Activated CD4-positive, alpha-beta memory T cell treated with anti-CD3 and anti-CD28 coated beads for 36 hours (primary cell): ENCODE results near the gene ZSWIM8. TPM values are rescaled to one million over a fixed set of nuclear protein-coding genes. Genes with fewer than 3 reads are reported as not detected.

Experiments used
- CTCF ChIA-PET: fragments of 350-600 bp; sonication (Branson Sonifier 250); formaldehyde crosslinking; loops from one replicate; lab custom pipeline; 2021; ENCODE audit warnings: antibody characterized with exemption, inconsistent platforms; lab: Charles Lee
- POLR2A ChIA-PET: fragments of 350-600 bp; sonication (Branson Sonifier 250); formaldehyde crosslinking; loops from one replicate; lab custom pipeline; 2021; ENCODE audit warnings: antibody characterized with exemption; lab: Charles Lee
- DNase-seq: peaks from one replicate; pipeline ENCODE4 v3.0.0-alpha.2; 2020
- H3K27ac Mint-ChIP-seq: one replicate; pipeline ENCODE4 v1.8.0; 2021; ENCODE audit warnings: mixed read lengths
- H3K27me3 Mint-ChIP-seq: one replicate; pipeline ENCODE4 v1.8.0; 2021; ENCODE audit warnings: mixed read lengths
- H3K36me3 Mint-ChIP-seq: one replicate; pipeline ENCODE4 v1.8.0; 2021; ENCODE audit warnings: mixed read lengths
- H3K4me1 Mint-ChIP-seq: one replicate; pipeline ENCODE4 v1.8.0; 2021; ENCODE audit warnings: low read depth, mixed read lengths
- H3K4me3 Mint-ChIP-seq: one replicate; pipeline ENCODE4 v1.8.0; 2021; ENCODE audit warnings: mild to moderate bottlenecking, mixed read lengths
- H3K9me3 Mint-ChIP-seq: one replicate; pipeline ENCODE4 v1.8.0; 2021; ENCODE audit warnings: mixed read lengths
- intact Hi-C: fragments of 100-400 bp; cut with micrococcal nuclease; formaldehyde crosslinking; loops from one replicate; pipeline ENCODE4 v1.15.1; 2023
- total RNA-seq, 2 experiments: library from RNA; stranded (reverse); gene quantifications; one replicate each; pipeline ENCODE4 v1.2.3, GENCODE V29; 2021

Gene ZSWIM8
- total RNA-seq, 2 experiments from 2014 or later, result 45.1 to 46.2 TPM

DNA sequence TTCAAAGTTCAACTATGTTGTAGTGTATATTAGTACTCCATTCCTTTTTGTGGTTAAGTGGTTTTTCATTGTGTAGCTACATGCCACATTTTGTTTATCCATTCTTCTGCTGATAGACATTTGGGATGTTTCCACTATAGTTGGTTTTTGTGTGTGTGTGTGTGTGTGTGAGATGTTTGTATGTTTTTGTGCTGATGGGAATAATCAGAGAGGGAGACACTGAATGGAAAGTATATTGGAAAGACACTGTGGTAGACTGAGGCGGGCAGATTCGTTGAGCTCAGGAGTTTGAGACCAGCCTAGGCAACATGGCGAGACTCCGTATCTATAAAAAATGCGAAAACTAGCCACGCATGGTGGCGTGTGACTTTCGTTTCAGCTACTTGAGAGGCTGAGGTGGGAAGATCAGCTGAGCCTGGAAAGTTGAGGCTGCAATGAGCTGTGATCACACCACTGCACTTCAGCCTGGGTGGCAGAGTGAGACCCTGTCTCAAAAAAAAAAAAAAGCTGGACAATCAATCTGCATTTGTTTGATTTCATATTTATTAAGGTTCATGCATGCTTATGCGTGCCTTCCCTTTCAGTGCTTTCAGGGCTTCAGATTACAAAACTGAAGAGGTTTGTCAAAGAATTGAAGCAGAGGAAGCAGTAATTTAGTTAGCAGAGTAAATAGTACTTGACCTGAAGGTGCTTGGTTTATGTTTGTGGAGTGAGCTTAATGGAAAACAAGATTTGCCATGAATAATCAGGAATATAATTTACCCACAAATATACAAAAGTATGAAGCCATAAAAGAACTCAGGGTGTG, 26.5 kb upstream of the ZSWIM8 start:
- POLR2A ChIA-PET, result interaction anchor here (0.8 to 3.0 kb wide), 8 partner anchors 10 to 234 kb away, joined by 3 to 15 read pairs (median 4); partner anchors contain the start of genes CHCHD1 and SEC24C
- intact Hi-C loops, result loop anchor here (1.0 kb wide), 1 partner anchor 29 kb away; no protein-coding TSS in a partner anchor

DNA sequence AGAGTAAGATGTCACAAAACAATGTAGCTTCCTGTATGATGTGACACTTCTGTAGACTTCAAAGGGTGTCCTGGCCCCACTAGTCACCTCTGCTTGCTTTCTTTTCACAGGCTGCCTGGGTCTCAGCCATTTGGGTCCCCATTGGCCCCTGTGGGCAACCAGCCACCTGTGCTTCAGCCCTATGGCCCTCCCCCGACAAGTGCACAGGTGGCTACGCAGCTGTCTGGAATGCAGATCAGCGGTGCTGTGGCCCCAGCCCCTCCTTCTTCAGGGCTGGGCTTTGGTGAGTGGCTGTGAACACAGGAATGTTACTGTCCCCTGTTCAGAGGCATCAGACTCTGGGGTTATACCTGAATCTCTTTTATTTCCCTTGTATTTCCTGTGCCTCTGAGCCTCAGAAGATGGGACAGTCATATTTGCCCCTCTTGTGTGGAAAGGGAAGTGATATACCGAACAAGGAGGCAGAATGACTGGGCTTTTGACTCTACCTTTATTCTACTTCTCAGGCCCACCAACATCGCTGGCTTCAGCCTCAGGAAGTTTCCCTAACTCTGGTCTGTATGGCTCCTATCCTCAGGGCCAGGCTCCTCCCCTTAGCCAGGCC, 25.8 kb upstream of the ZSWIM8 start:
- Mint-ChIP-seq H3K27ac (peak overlapping the region; percentile 82), H3K4me1 (peaks cover 65% of the 10 kb centered on the region), H3K9me3 (no peaks in the 10 kb centered on the region), H3K4me3 (no peak overlapping the region), H3K27me3 (no peaks in the 10 kb centered on the region), H3K36me3 (peaks cover 46% of the 10 kb centered on the region)
- CTCF ChIA-PET, result interaction anchor here (2.4 kb wide), 1 partner anchor 10 kb away, joined by 15 read pairs; no protein-coding TSS in a partner anchor
- intact Hi-C loops, result loop anchor here (1.0 kb wide), 1 partner anchor 29 kb away; no protein-coding TSS in a partner anchor
- peak; percentile 67 for DNase-seq
- POLR2A ChIA-PET, result interaction anchor here (0.8 to 3.0 kb wide), 7 partner anchors 13 to 233 kb away, joined by 3 to 15 read pairs (median 4); partner anchors contain the start of genes CHCHD1 and SEC24C

More for the DNA sequence above, 26.5 kb upstream of the ZSWIM8 start:
- Mint-ChIP-seq H3K27me3 (no peaks in the 10 kb centered on the region), H3K27ac (peak overlapping the region; percentile 82), H3K4me1 (peaks cover 67% of the 10 kb centered on the region), H3K36me3 (peaks cover 48% of the 10 kb centered on the region), H3K4me3 (peak overlapping the region; percentile 49), H3K9me3 (no peaks in the 10 kb centered on the region)
- peak; percentile 34 for DNase-seq
- CTCF ChIA-PET, result interaction anchor here (1.1 to 2.4 kb wide), 2 partner anchors 10 to 14 kb away, joined by 3 to 15 read pairs; no protein-coding TSS in a partner anchor

DNA sequence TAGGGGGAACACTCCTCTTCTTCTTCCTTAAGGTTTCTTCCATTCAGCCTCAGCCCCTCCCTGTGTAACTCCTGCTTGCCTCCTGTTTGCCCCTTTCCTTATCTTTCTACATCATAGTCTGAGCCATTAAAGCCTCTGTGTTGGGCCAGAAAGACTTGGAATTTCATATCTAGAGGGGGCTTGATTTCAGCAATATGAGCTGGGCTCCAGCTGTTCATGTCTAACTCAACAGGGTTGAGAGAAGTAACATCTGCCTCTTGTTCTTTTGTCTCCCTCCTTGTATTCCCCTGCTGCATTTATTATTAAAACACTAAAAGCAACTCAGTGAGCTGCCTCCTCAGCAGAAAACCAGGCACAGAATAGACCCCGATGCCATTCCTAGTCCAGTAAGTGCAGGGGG, 23.6 kb upstream of the ZSWIM8 start:
- Mint-ChIP-seq H3K27me3 (no peaks in the 10 kb centered on the region), H3K27ac (peak overlapping the region; percentile 20), H3K4me1 (peaks cover 58% of the 10 kb centered on the region), H3K4me3 (no peak overlapping the region), H3K9me3 (no peaks in the 10 kb centered on the region), H3K36me3 (peaks cover 62% of the 10 kb centered on the region)
- DNase-seq, result no peak
- CTCF ChIA-PET, result interaction anchor here (1.0 kb wide), 1 partner anchor 31 kb away, joined by 3 read pairs; no protein-coding TSS in a partner anchor
- POLR2A ChIA-PET, result interaction anchor here (1.7 to 2.3 kb wide), 2 partner anchors 10 to 12 kb away, joined by 7 to 21 read pairs; a partner anchor contains a TSS
- intact Hi-C loops, result no loop called here

DNA sequence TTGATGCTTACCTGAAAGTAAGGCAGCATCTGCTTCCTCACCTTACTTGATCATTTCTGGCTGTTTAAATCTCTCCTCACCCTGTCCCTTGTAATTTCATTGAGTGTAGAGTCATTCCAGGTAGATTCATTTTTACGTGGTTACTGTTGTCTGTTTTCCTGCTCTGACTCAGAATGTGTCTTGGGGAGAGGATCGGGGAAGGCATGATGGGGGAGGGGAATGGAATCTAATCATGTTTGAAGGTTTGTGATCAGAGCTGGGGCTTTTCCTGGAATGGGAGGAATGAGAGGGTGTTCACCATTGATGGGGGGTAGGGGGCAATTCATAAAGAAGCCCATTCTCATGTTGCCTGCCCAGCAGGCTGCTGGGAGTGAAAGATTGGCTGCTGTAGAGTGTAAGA, 22.5 kb upstream of the ZSWIM8 start:
- ChIA-PET POLR2A (interaction anchor here (1.0 to 2.3 kb wide), 5 partner anchors 9 to 32 kb away, joined by 3 to 21 read pairs (median 4); a partner anchor contains a TSS), CTCF (interaction anchor here (1.1 to 1.8 kb wide), 3 partner anchors 9 to 20 kb away, joined by 3 to 5 read pairs (median 4); a partner anchor contains a TSS)
- H3K27ac Mint-ChIP-seq, result peak overlapping the region; percentile 90
- H3K36me3 Mint-ChIP-seq, result peaks cover 65% of the 10 kb centered on the region
- H3K4me1 Mint-ChIP-seq, result peaks cover 54% of the 10 kb centered on the region
- no peaks in the 10 kb centered on the region for H3K27me3 Mint-ChIP-seq
- intact Hi-C loops, result loop anchor here (1.0 kb wide), 1 partner anchor 19 kb away; the partner anchor contains the start of gene SEC24C
- no peaks in the 10 kb centered on the region for H3K9me3 Mint-ChIP-seq
- peak; percentile 52 for DNase-seq
- H3K4me3 Mint-ChIP-seq, result no peak overlapping the region

DNA sequence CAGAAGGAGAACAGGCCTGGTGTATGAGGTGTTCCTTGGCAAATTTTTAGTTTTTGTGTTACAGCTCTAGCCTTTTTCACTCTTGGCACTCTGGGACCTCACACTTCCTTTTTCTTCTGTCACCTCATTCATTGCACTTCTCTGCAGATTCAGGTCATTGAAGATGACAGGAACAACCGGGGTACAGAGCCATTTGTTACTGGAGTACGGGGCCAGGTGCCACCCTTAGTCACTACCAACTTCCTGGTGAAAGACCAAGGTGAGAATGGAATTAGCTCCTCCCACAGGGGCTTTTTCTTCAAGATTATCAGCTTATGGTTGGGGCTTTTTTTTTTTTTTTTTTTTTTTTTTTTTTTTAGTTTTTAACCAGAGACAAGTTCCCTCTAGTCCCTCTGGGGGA, 22.1 kb upstream of the ZSWIM8 start:
- ChIA-PET CTCF (interaction anchor here (0.7 to 1.8 kb wide), 4 partner anchors 8 to 20 kb away, joined by 3 to 5 read pairs (median 4); a partner anchor contains a TSS), POLR2A (interaction anchor here (0.6 to 2.3 kb wide), 6 partner anchors 9 to 33 kb away, joined by 3 to 21 read pairs (median 4); partner anchors contain the start of gene CHCHD1)
- Mint-ChIP-seq H3K27me3 (no peaks in the 10 kb centered on the region), H3K4me3 (no peak overlapping the region), H3K36me3 (peaks cover 65% of the 10 kb centered on the region), H3K27ac (peak overlapping the region; percentile 90), H3K9me3 (no peaks in the 10 kb centered on the region), H3K4me1 (peaks cover 50% of the 10 kb centered on the region)
- intact Hi-C loops, result loop anchor here (1.0 kb wide), 1 partner anchor 19 kb away; the partner anchor contains the start of gene SEC24C
- peak; percentile 60 for DNase-seq

DNA sequence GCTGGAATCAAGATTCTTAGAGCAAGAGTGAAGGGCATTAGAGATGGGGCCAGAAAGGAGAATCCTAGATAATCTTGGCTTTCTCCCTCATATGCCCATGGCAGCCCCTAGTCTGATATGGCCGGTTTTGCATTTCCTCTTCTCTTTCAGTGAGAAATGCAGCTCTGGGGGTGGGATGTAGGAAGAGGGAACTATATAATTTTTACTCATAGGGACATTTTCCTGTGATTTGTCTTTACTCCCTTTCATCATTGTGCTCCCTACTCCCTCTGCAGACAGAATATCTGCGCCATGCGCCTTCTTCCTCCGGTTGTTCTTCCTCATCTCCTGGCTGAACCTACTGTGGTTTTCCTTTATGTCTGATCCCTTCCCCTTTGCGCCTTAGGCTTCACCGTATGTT, 20.3 kb upstream of the ZSWIM8 start:
- DNase-seq, result no peak
- Mint-ChIP-seq H3K4me3 (no peak overlapping the region), H3K27ac (peak overlapping the region; percentile 90), H3K4me1 (peaks cover 44% of the 10 kb centered on the region), H3K9me3 (no peaks in the 10 kb centered on the region), H3K36me3 (peaks cover 66% of the 10 kb centered on the region), H3K27me3 (no peaks in the 10 kb centered on the region)
- ChIA-PET CTCF (no interaction called here), POLR2A (interaction anchor here (1.9 kb wide), 1 partner anchor 22 kb away, joined by 5 read pairs; no protein-coding TSS in a partner anchor)
- intact Hi-C loops, result no loop called here

DNA sequence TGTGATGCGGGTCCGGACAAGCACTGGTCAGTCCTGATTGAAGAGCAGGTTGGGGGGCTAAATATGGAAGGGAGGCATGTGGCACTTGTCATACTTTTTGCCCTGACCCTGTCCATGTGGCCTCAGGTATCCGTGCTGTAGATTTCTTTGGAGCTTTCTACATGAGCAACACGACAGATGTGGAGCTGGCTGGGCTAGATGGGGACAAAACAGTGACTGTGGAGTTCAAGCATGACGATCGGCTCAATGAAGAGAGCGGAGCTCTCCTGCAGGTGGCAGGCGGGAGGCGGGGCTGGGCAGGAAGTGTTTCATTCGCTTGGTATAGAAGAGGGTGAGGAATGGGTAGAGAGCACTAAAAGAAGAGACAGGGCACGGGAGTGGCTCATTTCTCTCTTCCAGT, 16.5 kb upstream of the ZSWIM8 start:
- Mint-ChIP-seq H3K9me3 (no peaks in the 10 kb centered on the region), H3K4me3 (no peak overlapping the region), H3K36me3 (peaks cover 47% of the 10 kb centered on the region), H3K27ac (peak overlapping the region; percentile 18), H3K27me3 (no peaks in the 10 kb centered on the region), H3K4me1 (peaks cover 33% of the 10 kb centered on the region)
- ChIA-PET POLR2A (interaction anchor here (0.8 kb wide), 2 partner anchors 19 to 38 kb away, joined by 3 read pairs; no protein-coding TSS in a partner anchor), CTCF (interaction anchor here (0.9 to 2.6 kb wide), 12 partner anchors 10 to 46 kb away, joined by 3 to 16 read pairs (median 4); partner anchors contain the start of genes CHCHD1, SEC24C and ZSWIM8)
- intact Hi-C loops, result no loop called here
- peak; percentile 78 for DNase-seq

DNA sequence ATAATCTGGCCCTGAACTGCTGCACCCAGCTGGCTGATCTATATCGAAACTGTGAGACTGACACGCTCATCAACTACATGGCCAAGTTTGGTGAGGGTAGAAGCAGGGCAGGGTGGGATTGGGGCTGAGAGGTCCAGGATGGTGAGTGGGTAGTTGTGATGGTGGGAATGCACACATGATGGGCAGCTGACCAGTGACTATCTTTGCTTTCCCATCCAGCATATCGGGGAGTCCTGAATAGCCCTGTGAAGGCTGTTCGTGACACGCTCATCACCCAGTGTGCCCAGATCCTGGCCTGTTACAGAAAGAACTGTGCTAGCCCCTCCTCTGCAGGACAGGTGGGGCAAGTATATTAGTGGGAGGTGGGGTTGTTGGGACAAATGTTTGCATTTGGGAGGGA, 16.0 kb upstream of the ZSWIM8 start:
- CTCF ChIA-PET, result interaction anchor here (1.0 to 2.6 kb wide), 8 partner anchors 11 to 46 kb away, joined by 3 to 16 read pairs (median 5); partner anchors contain the start of genes CHCHD1, SEC24C and ZSWIM8
- intact Hi-C loops, result no loop called here
- H3K4me1 Mint-ChIP-seq, result peaks cover 36% of the 10 kb centered on the region
- no peak overlapping the region for H3K4me3 Mint-ChIP-seq
- no peak for DNase-seq
- POLR2A ChIA-PET, result interaction anchor here (0.9 kb wide), 1 partner anchor 40 kb away, joined by 4 read pairs; no protein-coding TSS in a partner anchor
- no peaks in the 10 kb centered on the region for H3K9me3 Mint-ChIP-seq
- H3K36me3 Mint-ChIP-seq, result peaks cover 50% of the 10 kb centered on the region
- no peaks in the 10 kb centered on the region for H3K27me3 Mint-ChIP-seq
- H3K27ac Mint-ChIP-seq, result peak overlapping the region; percentile 18

DNA sequence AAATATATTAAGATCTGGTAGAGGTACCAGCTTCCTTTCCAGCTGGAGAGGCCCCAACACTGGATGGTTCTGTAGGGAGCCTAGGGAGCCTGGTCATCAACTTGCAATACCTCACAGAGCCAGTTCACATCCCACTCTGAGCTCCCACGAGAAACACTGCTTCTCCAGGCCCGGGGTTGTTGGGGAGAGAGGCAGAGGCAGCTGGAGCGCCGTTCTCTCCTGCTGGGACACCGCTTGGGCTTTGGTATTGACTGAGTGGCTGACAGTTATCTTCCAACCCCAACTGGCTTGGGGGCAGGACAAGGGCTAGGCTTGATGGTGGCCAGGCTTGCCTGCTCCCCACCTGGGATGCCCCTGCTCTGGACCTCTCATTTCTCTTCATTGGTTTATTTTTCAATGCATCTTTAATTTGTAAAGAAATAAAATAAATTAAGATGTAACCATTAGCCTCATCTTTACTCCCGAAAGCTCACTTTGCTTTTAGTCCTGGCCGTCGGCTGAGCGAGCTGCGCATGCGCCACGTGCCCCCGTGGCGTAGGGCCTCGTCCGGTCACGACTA, 13.6 kb upstream of the ZSWIM8 start:
- Mint-ChIP-seq H3K9me3 (no peaks in the 10 kb centered on the region), H3K27ac (peak overlapping the region; percentile 88), H3K4me3 (peak overlapping the region; percentile 95), H3K27me3 (no peaks in the 10 kb centered on the region), H3K4me1 (peaks cover 49% of the 10 kb centered on the region), H3K36me3 (peaks cover 42% of the 10 kb centered on the region)
- ChIA-PET POLR2A (interaction anchor here (0.6 to 4.2 kb wide), 13 partner anchors 9 to 41 kb away, joined by 3 to 44 read pairs (median 5); partner anchors contain the start of genes CHCHD1, SEC24C and ZSWIM8), CTCF (interaction anchor here (0.9 to 2.8 kb wide), 6 partner anchors 9 to 42 kb away, joined by 3 to 16 read pairs (median 6); partner anchors contain the start of genes CHCHD1 and ZSWIM8)
- DNase-seq, result peak; percentile 85
- intact Hi-C loops, result loop anchor here (1.0 to 10.0 kb wide), 4 partner anchors 14 to 147 kb away; partner anchors contain the start of genes NDST2, SEC24C and ZSWIM8

DNA sequence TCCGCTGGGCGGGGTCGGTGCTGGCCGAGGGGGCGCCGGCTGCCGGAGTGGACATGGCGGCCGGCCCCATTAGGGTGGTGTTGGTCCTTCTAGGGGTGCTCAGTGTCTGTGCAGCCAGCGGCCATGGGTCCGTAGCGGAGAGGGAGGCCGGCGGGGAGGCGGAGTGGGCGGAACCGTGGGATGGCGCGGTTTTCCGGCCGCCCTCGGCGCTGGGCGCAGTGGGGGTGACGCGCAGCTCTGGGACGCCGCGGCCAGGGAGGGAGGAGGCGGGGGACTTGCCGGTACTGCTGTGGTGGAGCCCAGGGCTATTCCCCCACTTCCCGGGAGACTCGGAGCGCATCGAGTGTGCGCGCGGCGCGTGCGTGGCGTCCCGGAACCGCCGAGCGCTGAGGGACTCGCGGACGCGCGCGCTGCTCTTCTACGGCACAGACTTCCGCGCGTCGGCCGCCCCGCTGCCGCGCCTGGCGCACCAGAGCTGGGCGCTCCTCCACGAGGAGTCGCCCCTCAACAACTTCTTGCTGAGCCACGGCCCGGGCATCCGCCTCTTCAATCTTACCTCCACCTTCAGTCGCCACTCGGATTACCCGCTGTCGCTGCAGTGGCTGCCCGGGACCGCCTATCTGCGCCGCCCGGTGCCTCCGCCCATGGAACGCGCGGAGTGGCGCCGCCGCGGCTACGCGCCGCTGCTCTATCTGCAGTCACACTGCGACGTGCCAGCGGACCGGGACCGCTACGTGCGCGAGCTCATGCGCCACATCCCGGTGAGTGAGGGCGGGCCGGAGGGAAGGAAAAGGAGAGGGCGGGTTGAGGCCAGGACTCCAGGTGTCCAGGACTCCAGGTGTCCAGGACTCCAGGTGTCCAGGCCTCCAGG, 12.9 kb upstream of the ZSWIM8 start:
- H3K4me1 Mint-ChIP-seq, result peaks cover 55% of the 10 kb centered on the region
- peak; percentile 86 for DNase-seq
- peaks cover 41% of the 10 kb centered on the region for H3K36me3 Mint-ChIP-seq
- H3K4me3 Mint-ChIP-seq, result peak overlapping the region; percentile 95
- intact Hi-C loops, result loop anchor here (1.0 to 10.0 kb wide), 4 partner anchors 13 to 148 kb away; partner anchors contain the start of genes NDST2, SEC24C and ZSWIM8
- ChIA-PET CTCF (interaction anchor here (0.7 to 2.8 kb wide), 9 partner anchors 9 to 42 kb away, joined by 3 to 16 read pairs (median 5); partner anchors contain the start of genes CHCHD1 and ZSWIM8), POLR2A (interaction anchor here (0.6 to 4.2 kb wide), 15 partner anchors 10 to 42 kb away, joined by 3 to 44 read pairs (median 5); partner anchors contain the start of genes CHCHD1, SEC24C and ZSWIM8)
- H3K9me3 Mint-ChIP-seq, result no peaks in the 10 kb centered on the region
- H3K27ac Mint-ChIP-seq, result peak overlapping the region; percentile 88
- H3K27me3 Mint-ChIP-seq, result no peaks in the 10 kb centered on the region
